Motor neuron (in vitro differentiated cells): Measurements from ENCODE around the gene CACNB2. TPM values are rescaled to one million over a fixed set of nuclear protein-coding genes. Genes with fewer than 3 reads are reported as not detected.
"Not testable (repeated sequence)": the region's sequence is repeated elsewhere in the genome, so short reads cannot be mapped to it uniquely, and the experiment has no call there.

Experiments used
- ATAC-seq, 8 experiments: fragments of 200-7000 bp; cut with Tn5 transposase; replicated peaks in 6 of 8; 2 replicates each; pipeline ENCODE4 v1.8.0; 2021; ENCODE audit warnings: mild to moderate bottlenecking in 8 of 8, moderate library complexity in 8 of 8
- H3K27ac ChIP-seq, 2 donors: fragments of 250-450 bp; sonication (Bioruptor Pico); 2 replicates each; pipeline ENCODE4 v1.9.0; 2021; ENCODE audit warnings: antibody characterized with exemption in 2 of 2, mild to moderate bottlenecking in 2 of 2, moderate library complexity in 1 of 2
- H3K4me1 ChIP-seq, 2 donors: fragments of 250-450 bp; sonication (Bioruptor Pico); replicated peaks in 1 of 2; 2 replicates each; pipeline ENCODE4 v1.6.1; 2021; ENCODE audit warnings: antibody characterized with exemption in 2 of 2, mild to moderate bottlenecking in 2 of 2, moderate library complexity in 1 of 2
- H3K4me3 ChIP-seq, 5 donors: fragments of 250-450 bp; sonication (Bioruptor Pico); 2 replicates each; pipeline ENCODE4 v1.9.0; 2021; ENCODE audit warnings: antibody characterized with exemption in 5 of 5, mild to moderate bottlenecking in 5 of 5, moderate library complexity in 4 of 5
- WGBS, 10 experiments: fragments of 450-650 bp; shearing (Covaris generic); methylation state at CpG; one replicate each; pipeline ENCODE4 v1.0.0; 2022; 5-methylcytosine and 5-hydroxymethylcytosine counted together
- in situ Hi-C, 9 experiments: fragments of 400-800 bp; cut with MboI; loops; one replicate each; pipeline ENCODE4 v1.15.0; 2021; ENCODE audit warnings: low sequenced_read_pairs in 9 of 9, low pct_unique_long_range_greater_than_20kb in 2 of 9; ENCODE audit not compliant: unreplicated experiment in 9 of 9
- total RNA-seq, 8 experiments: library from RNA; unstranded; fragments of 300-600 nt; gene quantifications; 2 replicates each; pipeline versions ENCODE4 v1.2.3 to v1.2.4, GENCODE V29; 2022

CACNB2 gene
- total RNA-seq, 8 experiments from 2014 or later, result 1.3 to 24.1 (median 5.1) TPM

DNA sequence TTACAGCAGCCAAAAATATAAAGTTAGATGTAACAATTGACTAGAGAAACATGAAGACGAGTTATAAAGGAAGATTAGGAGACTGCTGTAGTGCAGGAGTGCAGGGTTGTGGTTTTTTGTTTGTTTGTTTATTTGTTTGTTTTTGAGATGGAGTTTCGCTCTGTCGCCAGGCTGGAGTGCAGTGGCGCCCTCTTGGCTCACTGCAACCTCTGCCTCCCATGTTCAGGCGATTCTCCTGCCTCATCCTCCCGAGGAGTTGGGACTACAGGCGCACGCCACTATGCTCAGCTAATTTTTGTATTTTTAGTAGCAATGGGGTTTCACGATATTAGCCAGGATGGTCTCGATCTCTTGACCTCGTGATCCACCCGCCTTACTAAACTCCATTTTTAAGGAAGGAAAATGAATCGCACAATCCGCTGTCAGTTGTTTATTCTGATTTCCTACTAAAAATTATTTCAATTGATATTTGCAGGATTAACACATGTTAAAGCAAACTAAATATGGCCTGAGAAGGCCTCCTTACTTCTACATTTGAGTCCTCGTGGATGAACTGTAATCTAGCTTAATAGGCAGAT is 277.8 kb downstream of the CACNB2 start:
- Histone ChIP-seq H3K4me3 (no peak overlapping the region), H3K4me1 (no peaks in the 10 kb centered on the region), H3K27ac (no peak overlapping the region)
- no peak for ATAC-seq
- in situ Hi-C loops, result no loop called here
- WGBS, 10 experiments, result 69 to 93% (median 83%) methylated on average over 1 to 15 of the region's 15 CpGs

DNA sequence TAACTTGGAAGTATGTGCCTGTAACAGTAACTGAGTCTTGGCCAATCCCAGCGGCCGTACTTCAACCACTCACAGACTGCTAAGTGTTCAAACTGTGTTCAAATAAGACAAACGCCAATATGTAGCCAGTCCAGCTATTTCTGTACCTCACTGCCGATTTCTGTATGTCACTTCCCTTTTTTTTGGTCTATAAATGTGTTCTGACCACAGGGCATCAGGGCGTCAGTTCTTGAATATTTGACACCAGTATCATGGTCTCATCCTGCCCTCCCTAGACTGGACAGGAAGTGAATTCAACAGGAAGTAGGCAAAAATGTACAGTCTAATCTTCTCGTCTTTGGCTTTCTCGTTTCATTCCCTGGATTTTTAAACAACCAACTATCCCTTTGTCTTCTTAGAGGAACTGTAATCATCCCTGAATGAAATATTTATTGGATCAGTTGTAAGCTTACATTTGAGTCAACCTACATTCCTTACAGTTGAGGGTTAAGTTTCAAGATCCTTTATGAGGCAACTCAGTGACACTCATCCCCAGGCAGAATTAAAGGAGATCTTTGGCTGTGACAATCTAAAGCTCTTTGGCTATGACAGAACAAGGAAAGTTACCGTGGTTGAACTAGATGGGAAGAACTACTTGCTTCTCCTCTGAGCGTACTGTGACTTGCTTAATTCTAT is 278.5 kb downstream of the CACNB2 start:
- in situ Hi-C loops, result no loop called here
- 22 to 96% (median 85%) methylated on average over 1 to 9 of the region's 9 CpGs for WGBS, 10 experiments
- H3K4me3 ChIP-seq, result no peak overlapping the region
- H3K27ac ChIP-seq, result no peak overlapping the region
- no peak for ATAC-seq
- no peaks in the 10 kb centered on the region for H3K4me1 ChIP-seq

DNA sequence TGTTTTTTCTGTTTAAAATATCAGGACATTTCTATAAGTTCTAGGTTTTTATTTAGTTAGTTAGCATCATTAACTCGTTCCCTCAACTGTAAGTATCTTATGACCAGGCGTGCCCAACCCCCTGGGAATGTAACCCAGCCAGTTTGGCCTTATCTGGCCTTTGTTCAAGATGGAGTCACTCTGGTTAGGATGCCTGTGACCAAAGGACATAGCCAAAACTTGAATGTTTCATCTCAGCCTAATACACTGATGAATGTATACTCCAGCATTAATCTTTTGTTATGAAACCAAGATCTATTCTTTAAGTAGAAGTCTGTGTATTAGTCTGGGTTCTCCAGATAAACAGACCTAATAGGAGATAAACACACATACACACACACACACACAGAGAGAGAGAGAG is 279.7 kb downstream of the CACNB2 start:
- in situ Hi-C loops, result no loop called here
- no peak overlapping the region for H3K27ac ChIP-seq
- WGBS, 10 experiments, result 0 to 94% (median 63%) methylated on average over 1 to 2 of the region's 2 CpGs; no CpG with 5 or more reads in 3 of the 10 experiments
- no peak overlapping the region for H3K4me3 ChIP-seq
- peaks cover 4 to 8% of the 10 kb centered on the region in 2 donors for H3K4me1 ChIP-seq
- no peak for ATAC-seq

DNA sequence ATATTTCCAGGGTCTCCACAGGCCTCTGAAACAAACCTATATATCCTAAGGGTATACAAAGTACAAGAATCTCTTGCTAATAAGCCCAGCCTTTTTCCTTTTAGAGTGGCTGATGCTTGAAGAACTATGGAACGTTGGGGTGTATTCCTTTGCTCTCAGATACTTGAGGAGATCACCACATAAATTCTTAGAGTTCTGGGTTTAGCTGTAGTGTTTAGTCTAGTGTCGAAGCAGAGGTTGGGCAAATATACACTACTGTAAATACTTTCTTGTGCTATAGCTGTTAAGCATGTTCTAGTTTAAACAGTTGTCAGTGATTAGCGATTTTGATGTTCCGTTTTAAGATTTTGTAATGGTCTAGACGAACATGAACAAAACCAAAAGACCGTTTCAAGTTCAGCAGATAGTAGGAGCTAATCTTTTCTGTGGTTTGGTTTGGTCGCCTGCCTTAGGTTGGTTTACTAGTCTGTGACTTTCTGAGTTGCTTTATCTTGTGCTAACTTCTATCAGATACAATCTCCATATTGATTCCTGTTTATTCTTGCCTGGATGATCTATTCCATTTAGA is 281.6 kb downstream of the CACNB2 start:
- in situ Hi-C loops, result no loop called here
- ATAC-seq, result no peak
- 28 to 100% (median 87%) methylated on average over 1 to 7 of the region's 7 CpGs for WGBS, 10 experiments
- H3K27ac ChIP-seq, result no peak overlapping the region
- H3K4me3 ChIP-seq, result no peak overlapping the region
- peaks cover 4 to 8% of the 10 kb centered on the region in 2 donors for H3K4me1 ChIP-seq

DNA sequence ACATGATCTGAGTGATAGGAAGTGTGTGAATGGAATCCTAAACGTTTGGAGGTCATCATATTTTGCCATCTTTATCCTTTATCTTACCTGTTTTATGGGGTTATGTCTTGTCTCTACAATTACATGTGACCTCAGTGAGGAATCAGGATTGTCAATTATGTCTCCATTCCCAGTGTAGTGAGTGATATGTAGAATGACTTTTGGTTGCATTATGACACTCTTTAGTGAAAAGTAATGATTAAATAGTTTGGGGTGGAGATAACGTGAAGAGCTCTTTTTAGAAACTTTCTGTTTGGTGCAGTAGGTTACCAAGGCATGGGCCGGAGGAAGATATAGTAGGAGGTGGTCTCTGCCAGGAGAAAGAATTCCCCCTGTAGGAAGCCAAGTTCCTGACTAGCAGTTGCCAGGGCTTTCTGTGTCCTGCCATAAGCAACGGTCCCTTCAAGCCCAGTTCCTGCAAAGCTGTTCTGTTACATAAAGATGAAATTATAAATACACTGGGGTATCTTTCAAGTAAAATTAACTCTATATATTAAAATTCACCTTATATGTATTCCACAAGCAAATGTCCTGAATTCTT is 282.9 kb downstream of the CACNB2 start:
- Histone ChIP-seq H3K27ac (no peak overlapping the region), H3K4me1 (peaks cover 4 to 8% of the 10 kb centered on the region in 2 donors), H3K4me3 (no peak overlapping the region)
- ATAC-seq, result no peak
- 11 to 69% (median 46%) methylated on average over 1 to 4 of the region's 4 CpGs; no CpG with 5 or more reads in 1 of the 10 experiments for WGBS, 10 experiments
- in situ Hi-C loops, result no loop called here

DNA sequence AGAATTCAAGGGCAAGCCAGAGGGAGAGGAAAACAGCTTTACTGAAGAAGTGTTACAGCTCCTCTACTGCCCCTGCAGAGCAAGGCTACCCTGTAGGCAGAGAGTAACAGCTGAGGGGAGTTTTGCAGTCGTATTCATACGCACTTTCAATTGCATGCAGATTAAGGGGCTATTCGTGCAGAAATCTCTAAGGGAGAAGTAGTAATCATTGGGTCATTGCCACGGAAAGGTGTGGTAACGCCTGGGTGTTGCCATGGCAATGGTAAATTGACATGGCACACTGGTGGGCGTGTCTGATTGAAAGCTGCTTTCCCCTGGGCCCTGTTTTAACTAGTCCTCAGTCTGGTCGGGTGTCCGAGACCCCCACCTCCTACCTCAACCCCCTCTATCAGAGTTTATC is 284.0 kb downstream of the CACNB2 start:
- Histone ChIP-seq H3K27ac (no peak overlapping the region), H3K4me1 (peaks cover 4 to 8% of the 10 kb centered on the region in 2 donors), H3K4me3 (no peak overlapping the region)
- in situ Hi-C loops, result no loop called here
- ATAC-seq, result peak; percentile 34 to 98 (median 72)
- 0 to 45% (median 12%) methylated on average over 1 to 8 of the region's 8 CpGs; no CpG with 5 or more reads in 2 of the 10 experiments for WGBS, 10 experiments

DNA sequence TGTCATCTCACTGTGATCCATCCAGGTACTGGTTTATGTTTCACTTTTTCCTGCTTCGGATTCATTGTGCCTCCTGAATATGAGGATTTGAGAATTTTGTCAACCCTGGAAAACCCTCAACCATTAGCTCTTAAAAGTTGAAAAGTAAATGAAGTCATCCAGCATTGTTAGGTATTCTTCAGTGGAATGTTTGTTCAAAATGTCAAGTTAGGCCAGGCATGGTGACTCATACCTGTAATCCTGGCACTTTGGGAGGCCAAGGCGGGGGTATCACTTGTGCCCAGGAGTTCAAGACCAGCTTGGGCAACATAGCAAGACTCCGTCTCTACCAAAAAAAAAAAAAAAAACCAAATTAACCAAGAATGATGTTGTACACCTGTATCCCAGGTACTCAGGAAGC is 289.1 kb downstream of the CACNB2 start:
- 33 to 100% (median 72%) methylated on average over 1 to 3 of the region's 3 CpGs; no CpG with 5 or more reads in 3 of the 10 experiments for WGBS, 10 experiments
- ATAC-seq, result no peak
- H3K4me3 ChIP-seq, result no peak overlapping the region
- no peak overlapping the region for H3K27ac ChIP-seq
- in situ Hi-C loops, result no loop called here
- H3K4me1 ChIP-seq, result peaks cover 0 to 9% of the 10 kb centered on the region in 2 donors

DNA sequence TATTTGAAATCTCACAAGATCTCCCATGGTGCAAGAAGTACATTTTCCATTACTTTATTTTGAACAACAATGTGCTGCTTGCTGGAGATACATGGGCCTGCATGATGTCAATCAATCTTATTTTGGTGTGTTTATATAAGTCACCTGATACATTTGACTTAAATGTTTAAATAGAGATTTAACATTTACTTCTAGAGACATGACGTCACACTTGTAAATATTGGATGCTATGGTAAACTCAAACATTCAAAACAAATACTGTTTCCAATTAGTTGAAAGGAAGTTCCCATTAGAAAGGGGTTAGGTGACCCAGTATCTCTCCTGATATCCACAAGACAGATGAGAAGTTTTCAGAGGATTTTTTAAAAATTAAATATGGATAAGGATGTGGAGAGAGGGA is 296.7 kb downstream of the CACNB2 start:
- H3K4me1 ChIP-seq, result peaks cover 0 to 6% of the 10 kb centered on the region in 2 donors
- H3K4me3 ChIP-seq, result no peak overlapping the region
- WGBS, 10 experiments, result 14 to 100% (median 80%) methylated on average over 1 of the region's 1 CpG; no CpG with 5 or more reads in 3 of the 10 experiments
- in situ Hi-C loops, result no loop called here
- no peak overlapping the region for H3K27ac ChIP-seq
- ATAC-seq, result no peak

DNA sequence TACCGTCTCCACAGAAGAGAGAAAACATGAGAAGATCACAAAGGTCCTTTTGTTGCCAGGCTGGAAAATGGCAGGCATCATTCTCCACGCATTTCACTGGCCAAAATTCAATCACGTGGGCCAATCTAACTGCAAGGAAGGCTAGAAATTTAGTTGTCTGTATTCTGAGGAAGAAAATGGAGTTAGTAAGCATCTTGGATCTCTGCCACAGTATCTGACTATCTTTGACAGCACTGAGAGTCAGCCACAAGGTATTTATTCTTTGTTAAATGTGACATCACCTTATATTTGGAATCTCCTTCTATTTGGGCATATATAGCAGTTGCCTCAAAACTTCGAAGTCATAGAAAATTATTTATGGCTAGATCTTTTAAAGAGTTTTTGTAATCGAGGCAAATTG is 297.3 kb downstream of the CACNB2 start:
- 26 to 82% (median 51%) methylated on average over 3 to 5 of the region's 5 CpGs; no CpG with 5 or more reads in 1 of the 10 experiments for WGBS, 10 experiments
- peaks cover 0 to 6% of the 10 kb centered on the region in 2 donors for H3K4me1 ChIP-seq
- H3K27ac ChIP-seq, result no peak overlapping the region
- no peak overlapping the region for H3K4me3 ChIP-seq
- in situ Hi-C loops, result no loop called here
- no peak for ATAC-seq

DNA sequence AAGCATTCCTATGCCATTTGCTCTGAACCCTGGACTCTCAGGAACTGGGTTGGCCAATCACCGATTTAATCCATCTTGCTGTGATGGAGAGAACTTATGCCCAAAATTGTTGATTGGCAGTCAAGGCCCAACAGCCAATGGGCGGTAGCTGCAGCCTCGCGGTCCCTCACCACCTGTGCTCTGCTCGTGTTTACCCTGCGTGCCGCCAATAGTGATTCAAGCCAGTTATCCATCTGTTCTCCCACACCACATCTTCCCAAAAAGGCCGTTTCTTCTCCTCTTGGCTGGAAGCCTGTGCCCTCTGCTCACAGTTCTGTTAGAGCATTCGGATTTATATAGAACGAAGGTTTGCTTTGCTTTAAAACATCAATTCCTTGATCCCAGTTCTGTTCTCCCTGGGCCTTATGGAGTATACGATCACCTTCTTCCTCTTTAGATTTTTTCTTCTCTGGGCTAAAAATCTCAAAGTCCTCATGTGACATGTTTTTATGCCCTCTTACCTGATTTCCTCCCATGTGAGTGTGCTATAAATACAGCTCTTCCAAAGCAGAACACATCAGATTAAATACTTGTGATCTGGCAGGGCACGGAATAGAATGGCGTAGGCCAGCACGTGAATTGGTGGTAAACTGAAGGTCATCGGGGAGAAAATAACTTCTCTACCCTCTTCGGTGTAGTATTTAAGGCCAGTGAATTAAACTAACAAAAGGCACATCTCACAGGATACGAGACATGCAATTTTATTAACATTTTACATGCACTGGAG is 298.3 kb downstream of the CACNB2 start:
- no peak overlapping the region for H3K27ac ChIP-seq
- in situ Hi-C loops, result no loop called here
- no peak overlapping the region for H3K4me3 ChIP-seq
- no peaks in the 10 kb centered on the region for H3K4me1 ChIP-seq
- ATAC-seq, result no peak
- 55 to 94% (median 89%) methylated on average over 3 to 17 of the region's 17 CpGs for WGBS, 10 experiments

DNA sequence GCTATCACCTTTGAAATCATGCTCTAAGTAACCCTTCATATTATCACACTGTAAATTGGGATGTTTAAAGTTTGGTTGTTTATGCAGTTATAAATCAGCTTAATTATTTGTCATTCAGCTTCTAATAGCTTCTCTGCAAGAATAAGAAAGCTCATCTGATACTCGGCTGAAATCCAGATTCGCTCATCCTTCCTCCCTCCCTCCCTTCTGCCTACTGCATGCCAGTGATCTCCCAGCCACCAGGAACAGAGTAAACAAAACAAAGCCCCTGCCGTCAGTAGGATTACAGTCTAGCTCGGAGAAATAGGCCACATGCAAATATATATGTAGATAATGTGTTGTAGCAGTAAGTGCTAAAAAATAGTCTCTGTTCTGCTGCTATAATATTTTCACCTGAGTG is 299.4 kb downstream of the CACNB2 start:
- in situ Hi-C loops, result no loop called here
- ATAC-seq, result no peak

DNA sequence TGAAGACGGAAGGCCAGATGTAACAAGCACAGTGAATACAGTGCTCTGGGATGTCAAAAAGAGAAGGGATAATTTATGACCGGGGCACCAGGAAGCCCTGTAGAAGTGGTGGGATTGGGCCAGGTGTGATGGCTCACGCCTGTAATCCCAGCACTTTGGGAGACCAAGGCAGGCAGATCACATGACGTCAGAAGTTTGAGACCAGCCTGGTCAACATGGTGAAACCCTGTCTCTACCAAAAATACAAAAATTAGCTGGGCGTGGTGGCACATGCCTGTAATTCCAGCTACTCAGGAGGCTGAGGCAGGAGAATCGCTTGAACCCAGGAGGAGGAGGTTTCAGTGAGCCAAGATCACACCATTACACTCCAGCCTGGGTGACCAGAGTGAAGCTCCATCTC is 305.4 kb downstream of the CACNB2 start:
- H3K27ac ChIP-seq, ATAC-seq, in situ Hi-C loops, H3K4me3 ChIP-seq, H3K4me1 ChIP-seq: not testable (repeated sequence)
- 33 to 100% (median 86%) methylated on average over 1 to 5 of the region's 6 CpGs; no CpG with 5 or more reads in 2 of the 10 experiments for WGBS, 10 experiments

More for the DNA sequence above, 299.4 kb downstream of the CACNB2 start:
- H3K27ac ChIP-seq, result no peak overlapping the region
- 24 to 95% (median 85%) methylated on average over 1 to 4 of the region's 4 CpGs; no CpG with 5 or more reads in 2 of the 10 experiments for WGBS, 10 experiments
- no peak overlapping the region for H3K4me3 ChIP-seq
- no peaks in the 10 kb centered on the region for H3K4me1 ChIP-seq

DNA sequence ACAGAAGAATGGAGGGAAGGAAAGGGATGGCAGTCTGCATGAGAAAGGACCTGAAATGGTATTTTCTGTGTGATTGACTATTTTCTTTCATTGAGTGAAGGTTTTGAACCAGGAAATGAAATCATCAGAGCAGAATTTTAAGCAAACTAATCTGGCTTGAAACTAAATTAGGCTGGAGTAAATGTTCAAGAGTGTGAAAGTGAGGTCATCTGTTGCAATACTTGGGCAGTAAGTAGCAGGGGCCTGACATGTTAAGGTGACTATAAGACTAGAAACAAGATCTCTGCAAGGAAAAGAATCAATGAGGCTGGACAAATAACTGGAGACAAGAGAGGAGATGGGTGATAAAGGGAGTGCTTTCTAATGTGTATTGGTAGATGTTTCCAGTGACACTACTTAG is 306.0 kb downstream of the CACNB2 start:
- no peaks in the 10 kb centered on the region for H3K4me1 ChIP-seq
- no peak overlapping the region for H3K27ac ChIP-seq
- ATAC-seq, result no peak
- no peak overlapping the region for H3K4me3 ChIP-seq
- in situ Hi-C loops, result no loop called here
